Rectal smooth muscle tissue (tissue), 1 donor: ENCODE measurements around the gene SCGB3A1.

Experiments
- H3K27ac ChIP-seq: one replicate; pipeline ENCODE4 v1.7.0; 2013; ENCODE audit warnings: low read depth, low read length, inconsistent platforms
- H3K27me3 ChIP-seq: one replicate; pipeline ENCODE4 v1.7.0; 2013; ENCODE audit warnings: low read length; ENCODE audit not compliant: control insufficient read depth, insufficient read depth
- H3K36me3 ChIP-seq: one replicate; pipeline ENCODE4 v1.7.0; 2013; ENCODE audit warnings: low read length; ENCODE audit not compliant: control insufficient read depth, insufficient read depth
- H3K4me1 ChIP-seq: one replicate; pipeline ENCODE4 v1.7.0; 2013; ENCODE audit warnings: low read length; ENCODE audit not compliant: control insufficient read depth, insufficient read depth
- H3K4me3 ChIP-seq: one replicate; pipeline ENCODE4 v1.7.0; 2013; ENCODE audit warnings: low read length
- H3K9ac ChIP-seq: one replicate; pipeline ENCODE4 v1.7.0; 2013; ENCODE audit warnings: low read length

The SCGB3A1 gene

GRCh38 chr5:180621311-180621710 lies 30.0 kb upstream of the SCGB3A1 start:
- Histone ChIP-seq H3K27ac (no peak overlapping the region), H3K27me3 (no peaks in the 10 kb centered on the region), H3K36me3 (no peaks in the 10 kb centered on the region), H3K9ac (no peak overlapping the region), H3K4me1 (no peaks in the 10 kb centered on the region), H3K4me3 (no peak overlapping the region)

GRCh38 chr5:180620014-180620413 lies 28.7 kb upstream of the SCGB3A1 start:
- no peak overlapping the region for H3K27ac ChIP-seq
- H3K4me3 ChIP-seq: no peak overlapping the region
- H3K9ac ChIP-seq: no peak overlapping the region
- H3K27me3 ChIP-seq: no peaks in the 10 kb centered on the region
- H3K4me1 ChIP-seq: no peaks in the 10 kb centered on the region
- H3K36me3 ChIP-seq: no peaks in the 10 kb centered on the region

DNA sequence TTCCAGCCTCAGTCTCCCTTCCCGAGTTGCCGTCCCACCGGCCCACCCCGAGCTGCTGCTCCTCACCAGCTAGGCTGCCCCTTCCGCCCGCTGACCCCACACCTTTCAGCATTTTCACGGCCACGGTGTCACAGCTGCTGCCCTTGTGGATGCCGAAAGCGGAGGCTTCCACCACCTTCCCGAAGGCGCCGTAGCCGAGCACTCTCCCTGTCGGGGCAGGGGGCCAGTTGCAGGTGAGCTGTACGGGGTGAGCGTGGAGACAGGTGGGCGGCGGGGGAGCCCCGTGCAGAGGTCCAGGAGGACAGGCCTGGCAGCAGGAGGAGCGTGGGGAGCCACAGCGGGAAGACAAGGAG lies 28.2 kb upstream of the SCGB3A1 start:
- H3K36me3 ChIP-seq: no peaks in the 10 kb centered on the region
- H3K4me1 ChIP-seq: no peaks in the 10 kb centered on the region
- H3K4me3 ChIP-seq: no peak overlapping the region
- no peak overlapping the region for H3K9ac ChIP-seq
- H3K27me3 ChIP-seq: no peaks in the 10 kb centered on the region
- no peak overlapping the region for H3K27ac ChIP-seq

GRCh38 chr5:180618829-180619562 lies 27.7 kb upstream of the SCGB3A1 start:
- Histone ChIP-seq H3K4me1 (no peaks in the 10 kb centered on the region), H3K27ac (no peak overlapping the region), H3K27me3 (no peaks in the 10 kb centered on the region), H3K4me3 (peak overlapping the region; percentile 21), H3K36me3 (no peaks in the 10 kb centered on the region), H3K9ac (no peak overlapping the region)

- Histone ChIP-seq H3K4me1 (no peaks in the 10 kb centered on the region), H3K36me3 (no peaks in the 10 kb centered on the region), H3K27ac (no peak overlapping the region), H3K27me3 (no peaks in the 10 kb centered on the region), H3K4me3 (peak overlapping the region; percentile 21), H3K9ac (no peak overlapping the region)
Measured at GRCh38 chr5:180618487-180618828, 27.2 kb upstream of the SCGB3A1 start.

DNA sequence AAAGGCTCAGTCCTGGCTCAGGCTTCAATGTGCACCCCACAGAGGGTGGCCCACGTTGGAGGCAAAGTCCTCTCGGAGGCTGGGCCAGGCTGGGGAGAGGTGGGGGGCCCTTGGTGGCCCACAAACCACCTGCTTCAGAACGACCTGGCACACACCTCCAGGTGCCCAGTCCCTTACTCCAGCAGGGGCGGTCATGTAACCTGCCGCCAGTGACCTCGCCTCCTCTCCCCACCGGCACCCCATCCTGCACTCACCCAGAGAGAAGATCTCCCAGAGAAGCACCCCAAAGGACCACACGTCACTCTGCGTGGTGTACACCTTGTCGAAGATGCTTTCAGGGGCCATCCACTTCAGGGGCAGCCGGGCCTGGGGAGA lies 22.5 kb upstream of the SCGB3A1 start:
- H3K36me3 ChIP-seq: no peaks in the 10 kb centered on the region
- no peak overlapping the region for H3K27ac ChIP-seq
- H3K4me1 ChIP-seq: no peaks in the 10 kb centered on the region
- H3K27me3 ChIP-seq: no peaks in the 10 kb centered on the region
- H3K4me3 ChIP-seq: no peak overlapping the region
- H3K9ac ChIP-seq: no peak overlapping the region

DNA sequence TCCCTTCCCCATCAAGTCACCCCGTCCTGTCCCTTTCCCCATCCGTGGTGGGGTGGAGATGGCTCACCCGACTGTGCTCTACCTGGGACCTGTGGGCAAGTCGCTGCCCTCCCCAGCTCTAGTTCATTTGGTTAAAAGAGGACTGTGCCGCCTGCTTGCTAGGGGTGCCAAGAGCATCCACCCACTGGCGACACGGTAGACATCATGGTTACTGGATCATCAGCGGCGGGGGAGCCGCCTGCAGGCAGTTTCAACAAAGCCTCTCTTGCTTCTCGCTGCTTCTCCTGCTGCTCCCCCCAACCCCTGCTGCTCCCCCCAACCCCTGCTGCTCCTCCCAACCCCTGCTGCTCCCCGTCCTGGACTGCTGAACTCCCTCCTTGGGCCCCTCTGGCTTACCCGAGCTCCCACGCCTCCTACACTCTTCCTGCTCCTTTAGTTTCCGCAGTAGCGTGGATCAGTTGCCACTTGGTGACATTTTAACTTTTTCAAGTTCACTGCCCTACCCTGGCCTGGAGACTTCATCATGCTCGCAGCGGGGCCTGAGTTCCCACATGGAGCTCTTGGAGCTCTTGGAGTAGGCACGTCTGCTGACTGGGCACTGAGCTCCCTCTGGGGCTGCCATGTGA lies 22.0 kb upstream of the SCGB3A1 start:
- Histone ChIP-seq H3K4me1 (no peaks in the 10 kb centered on the region), H3K27me3 (no peaks in the 10 kb centered on the region), H3K27ac (no peak overlapping the region), H3K4me3 (no peak overlapping the region), H3K36me3 (no peaks in the 10 kb centered on the region), H3K9ac (no peak overlapping the region)

- Histone ChIP-seq H3K9ac (no peak overlapping the region), H3K27me3 (no peaks in the 10 kb centered on the region), H3K4me1 (no peaks in the 10 kb centered on the region), H3K4me3 (no peak overlapping the region), H3K27ac (no peak overlapping the region), H3K36me3 (no peaks in the 10 kb centered on the region)
Measured at GRCh38 chr5:180612683-180613082, 21.4 kb upstream of the SCGB3A1 start.

- H3K36me3 ChIP-seq: no peaks in the 10 kb centered on the region
- no peak overlapping the region for H3K9ac ChIP-seq
- H3K4me3 ChIP-seq: no peak overlapping the region
- no peak overlapping the region for H3K27ac ChIP-seq
- no peaks in the 10 kb centered on the region for H3K27me3 ChIP-seq
- no peaks in the 10 kb centered on the region for H3K4me1 ChIP-seq
Measured at GRCh38 chr5:180611140-180611850, 20.0 kb upstream of the SCGB3A1 start.

GRCh38 chr5:180609817-180610550 lies 18.7 kb upstream of the SCGB3A1 start:
- Histone ChIP-seq H3K36me3 (no peaks in the 10 kb centered on the region), H3K4me3 (no peak overlapping the region), H3K27ac (no peak overlapping the region), H3K9ac (no peak overlapping the region), H3K4me1 (no peaks in the 10 kb centered on the region), H3K27me3 (no peaks in the 10 kb centered on the region)

- no peaks in the 10 kb centered on the region for H3K4me1 ChIP-seq
- no peak overlapping the region for H3K27ac ChIP-seq
- H3K4me3 ChIP-seq: no peak overlapping the region
- H3K27me3 ChIP-seq: no peaks in the 10 kb centered on the region
- no peaks in the 10 kb centered on the region for H3K36me3 ChIP-seq
- no peak overlapping the region for H3K9ac ChIP-seq
Measured at GRCh38 chr5:180609386-180609785, 18.1 kb upstream of the SCGB3A1 start.

GRCh38 chr5:180608572-180609310 lies 17.4 kb upstream of the SCGB3A1 start:
- Histone ChIP-seq H3K27ac (no peak overlapping the region), H3K4me1 (no peaks in the 10 kb centered on the region), H3K4me3 (no peak overlapping the region), H3K36me3 (no peaks in the 10 kb centered on the region), H3K27me3 (no peaks in the 10 kb centered on the region), H3K9ac (no peak overlapping the region)
